Measurements from ENCODE around the gene GNAQ.
"Not testable (repeated sequence)": the region's sequence is repeated elsewhere in the genome, so short reads cannot be mapped to it uniquely, and the experiment has no call there.

Gene GNAQ

DNA sequence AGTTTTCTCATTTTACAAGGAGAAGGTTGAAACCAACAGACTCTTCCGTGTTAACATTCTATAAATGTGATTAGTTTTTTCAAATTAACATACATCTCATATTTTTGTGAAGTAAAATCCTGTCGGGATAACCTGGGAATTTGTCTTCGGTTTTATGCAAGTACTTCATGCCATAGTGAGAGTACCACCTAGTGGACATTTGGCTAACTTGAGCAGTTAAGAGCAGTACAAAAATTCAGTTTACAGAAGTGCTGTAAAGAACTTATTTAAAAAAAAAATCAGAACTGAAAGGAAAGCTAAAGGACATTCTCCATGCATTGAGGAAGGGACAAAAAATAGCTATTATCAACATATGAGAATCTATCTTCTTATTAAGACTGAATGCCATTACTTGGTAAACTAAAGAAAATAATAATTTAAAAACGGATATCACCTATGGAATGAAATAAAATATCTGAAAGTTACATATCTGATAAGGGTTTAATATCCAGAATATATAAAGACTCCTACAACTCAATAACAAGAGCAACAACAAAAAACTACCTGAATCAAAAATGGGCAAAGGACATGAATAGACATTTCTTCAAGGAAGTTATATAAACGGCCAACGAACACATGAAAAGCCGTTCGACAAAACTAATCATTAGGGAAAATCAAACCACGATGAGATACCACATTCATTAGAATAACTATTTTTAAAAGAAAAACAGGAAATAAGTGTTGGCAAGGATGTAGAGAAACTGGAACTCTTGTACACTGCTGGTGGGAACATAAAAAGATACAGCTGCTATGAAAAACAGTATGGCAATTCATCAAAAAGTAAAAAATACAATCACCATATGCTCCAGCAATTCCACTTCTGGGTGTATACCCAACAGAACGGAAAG, 266.5 kb downstream of the GNAQ start:
- DNase-seq, result no peak

DNA sequence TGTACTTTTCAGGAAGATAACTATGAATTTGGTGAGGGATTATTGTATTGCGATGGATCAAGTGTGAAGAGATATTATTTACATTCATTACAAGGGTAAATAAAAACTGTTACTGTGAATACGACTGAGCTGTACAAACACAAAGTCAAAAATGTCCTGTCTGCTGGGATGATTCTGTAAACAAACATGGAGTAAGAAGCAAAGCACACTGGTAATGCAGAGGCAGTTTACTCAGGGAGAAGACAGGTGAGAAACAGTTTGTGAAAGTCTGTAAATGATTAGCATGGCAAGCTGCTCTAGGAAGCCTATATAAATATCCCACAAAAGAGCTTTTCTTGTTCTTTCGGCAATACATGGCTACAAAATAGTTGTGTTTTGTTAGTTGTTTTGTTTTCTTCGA, 268.0 kb downstream of the GNAQ start:
- DNase-seq, result no peak

DNA sequence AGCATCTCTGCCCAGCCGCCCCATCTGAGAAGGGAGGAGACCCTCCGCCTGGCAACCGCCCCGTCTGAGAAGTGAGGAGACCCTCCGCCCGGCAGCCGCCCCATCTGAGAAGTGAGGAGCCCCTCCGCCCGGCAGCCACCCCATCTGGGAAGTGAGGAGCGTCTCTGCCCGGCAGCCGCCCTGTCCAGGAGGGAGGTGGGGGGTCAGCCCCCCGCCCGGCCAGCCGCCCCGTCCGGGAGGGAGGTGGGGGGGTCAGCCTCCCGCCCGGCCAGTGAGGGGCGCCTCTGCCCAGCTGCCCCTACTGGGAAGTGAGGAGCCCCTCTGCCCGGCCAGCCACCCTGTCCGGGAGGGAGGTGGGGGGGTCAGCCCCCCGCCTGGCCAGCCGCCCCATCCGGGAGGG, 270.7 kb downstream of the GNAQ start:
- not testable (repeated sequence) for DNase-seq

DNA sequence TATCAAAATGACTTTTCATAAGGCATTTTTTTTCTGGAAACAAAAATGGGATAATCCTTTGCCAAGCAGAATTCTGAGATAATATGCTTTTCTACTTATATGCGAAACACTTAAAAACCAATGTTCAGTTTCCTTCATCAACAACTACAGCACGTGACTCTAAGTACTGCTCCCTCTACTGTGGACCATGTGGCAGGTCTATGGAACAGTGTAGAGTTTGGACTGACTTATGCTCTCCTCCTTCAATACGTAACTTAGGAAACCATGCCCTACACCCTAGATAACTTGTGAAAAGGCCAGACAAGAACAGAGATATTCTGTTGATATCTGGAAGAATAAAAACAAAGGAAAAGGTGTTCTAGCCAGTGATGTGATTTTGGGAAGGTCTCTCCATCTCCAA, 272.2 kb downstream of the GNAQ start:
- no peak for DNase-seq

DNA sequence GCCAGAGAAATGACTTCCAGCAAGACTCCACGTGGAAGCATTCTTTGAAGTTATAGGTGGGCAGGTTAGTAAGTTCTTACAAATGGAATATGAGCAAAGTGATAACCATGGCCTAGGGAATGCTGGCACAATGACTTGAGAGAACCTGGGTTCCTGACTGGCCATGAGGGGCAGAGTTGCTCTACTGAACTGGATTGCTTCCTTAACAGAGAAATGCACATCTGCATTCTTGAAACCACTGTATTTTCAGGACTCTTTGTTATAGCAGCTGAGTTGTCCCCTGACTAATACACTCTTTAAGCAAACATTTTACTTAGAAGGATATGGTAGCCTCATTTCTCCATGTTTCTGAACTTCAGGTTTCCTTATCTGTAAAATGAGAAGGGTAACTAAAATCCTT, 275.2 kb downstream of the GNAQ start:
- DNase-seq, result no peak

DNA sequence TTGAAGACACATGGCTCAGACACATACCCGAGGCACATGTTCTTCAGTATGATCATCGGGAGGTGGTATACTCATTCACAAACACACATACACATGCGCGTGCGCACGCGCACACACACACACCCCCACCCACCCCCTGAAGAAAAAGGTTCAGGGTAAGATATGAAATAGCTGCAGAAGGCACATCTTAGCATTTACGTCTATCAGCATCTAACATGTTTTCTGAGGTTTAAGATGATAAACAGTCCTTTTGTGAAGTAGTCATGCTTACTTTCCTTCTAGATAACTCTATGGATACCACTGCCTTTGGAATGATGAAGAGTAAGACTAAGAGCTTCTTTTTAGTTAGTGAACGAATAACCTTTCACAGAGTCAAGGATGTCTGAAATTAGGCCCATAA, 278.4 kb downstream of the GNAQ start:
- DNase-seq, result no peak

DNA sequence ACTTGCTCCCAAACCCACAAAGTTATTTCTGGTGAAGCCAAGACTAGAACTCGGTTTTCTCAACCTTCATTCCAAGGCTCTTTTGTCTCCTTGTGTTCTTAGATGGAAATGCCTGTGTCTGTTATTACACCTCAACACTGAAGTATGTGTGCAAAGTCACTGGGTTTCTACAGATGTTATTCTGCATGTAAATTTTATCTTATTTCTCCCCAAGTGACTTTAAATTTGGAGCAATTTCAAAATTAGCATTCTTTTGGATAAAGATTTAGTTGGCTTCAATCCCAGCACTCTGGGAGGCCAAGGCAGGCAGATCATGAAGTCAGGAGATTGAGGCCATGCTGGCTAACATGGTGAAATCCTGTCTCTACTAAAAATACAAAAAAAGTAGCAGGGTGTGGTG, 279.1 kb downstream of the GNAQ start:
- no peak for DNase-seq

DNA sequence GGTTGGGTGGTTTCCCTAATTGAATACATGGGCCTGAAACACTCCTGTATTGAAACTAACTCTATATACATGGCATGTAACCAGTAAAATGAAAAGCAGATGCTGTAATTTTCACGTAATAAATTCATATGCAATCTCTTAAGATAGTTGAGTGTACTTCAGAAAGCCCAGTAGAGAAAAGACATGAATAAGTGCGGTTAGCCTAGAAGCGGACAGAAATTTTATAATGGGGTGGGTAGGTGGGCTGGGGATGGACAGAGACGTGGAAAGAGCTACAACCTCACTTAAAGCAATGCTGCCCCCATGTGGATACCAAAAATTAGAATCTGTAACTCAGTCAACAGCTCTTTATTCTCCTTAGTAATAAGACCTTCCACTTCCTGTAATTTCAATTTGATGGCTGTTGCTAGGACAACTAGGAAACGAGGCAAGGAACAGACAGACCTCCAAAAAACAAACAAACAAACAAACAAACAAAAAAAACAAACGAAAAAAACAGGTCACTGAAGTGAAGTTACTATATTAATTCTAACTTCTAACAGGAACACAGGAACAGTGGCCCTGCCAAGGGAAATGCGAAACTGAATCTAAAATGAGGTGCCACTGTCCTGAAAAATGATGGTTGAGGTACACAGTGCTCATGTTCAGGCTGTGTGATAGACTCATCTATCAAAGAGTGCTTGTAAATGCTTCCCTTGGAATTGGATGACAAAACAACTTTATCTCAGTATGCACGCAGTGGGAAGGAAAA, 280.1 kb downstream of the GNAQ start:
- peak in 1 of 2 donors; percentile 79 for DNase-seq

DNA sequence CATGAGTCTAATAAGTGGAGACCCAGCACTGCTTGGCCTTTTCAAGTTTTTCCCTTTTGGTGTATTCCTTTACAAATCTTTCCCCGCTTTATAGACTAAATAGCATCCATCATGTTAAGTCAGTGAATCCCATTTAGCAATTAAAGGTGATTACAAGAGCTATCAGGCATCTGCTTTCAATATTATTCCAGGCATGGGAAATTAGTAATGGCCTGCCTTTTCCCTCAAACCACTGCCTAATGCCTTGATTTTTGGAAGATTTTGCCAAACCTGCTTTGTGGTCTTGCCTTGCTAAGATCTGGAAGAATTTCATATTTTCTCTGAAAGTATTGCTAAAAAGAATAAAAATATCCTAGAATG, 280.6 kb downstream of the GNAQ start:
- DNase-seq, result no peak

DNA sequence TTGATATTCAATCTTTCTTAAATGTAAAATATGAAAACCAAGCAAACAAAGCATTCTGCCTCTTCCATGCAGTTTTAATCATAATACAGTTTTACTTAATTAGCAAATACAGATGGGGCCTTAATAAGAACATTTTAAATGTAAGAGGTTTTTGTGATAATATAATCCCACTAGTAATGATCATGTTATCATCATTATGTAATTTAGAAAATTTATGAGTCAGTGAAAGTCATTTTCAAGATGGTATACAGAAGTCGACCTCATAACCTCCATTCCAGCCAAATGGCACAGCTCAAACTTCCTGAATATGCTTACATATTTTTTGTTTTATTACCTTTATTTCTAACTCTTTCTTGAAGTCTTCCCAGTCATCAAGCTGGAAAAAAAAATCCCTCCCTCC, 281.3 kb downstream of the GNAQ start:
- no peak for DNase-seq

DNA sequence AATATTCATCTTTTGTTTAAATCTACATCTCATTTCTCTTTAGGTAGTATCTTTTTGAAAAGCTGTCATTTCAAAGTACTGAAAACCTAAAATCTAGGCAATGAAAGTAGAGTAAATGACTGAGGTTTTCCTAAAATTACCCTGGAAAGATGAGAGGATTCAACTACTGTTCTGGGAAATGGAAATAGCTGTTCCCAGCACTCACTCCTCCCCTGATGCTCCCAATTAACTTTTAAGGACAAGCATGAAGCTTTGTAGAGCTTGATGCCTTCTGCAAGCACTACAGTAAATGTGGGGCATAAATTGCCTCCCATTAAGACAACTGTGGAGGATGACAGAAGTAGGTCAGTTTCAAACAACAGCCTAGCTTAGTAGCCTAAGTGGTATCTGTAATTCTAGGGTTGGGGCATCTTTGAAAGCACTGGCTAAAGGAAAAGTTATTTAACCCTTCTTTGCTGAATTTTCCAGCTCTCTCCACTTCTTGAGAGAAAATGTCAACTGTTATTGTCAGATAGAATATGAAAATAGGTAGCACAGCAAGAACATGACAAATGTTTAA, 283.3 kb downstream of the GNAQ start:
- no peak for DNase-seq

DNA sequence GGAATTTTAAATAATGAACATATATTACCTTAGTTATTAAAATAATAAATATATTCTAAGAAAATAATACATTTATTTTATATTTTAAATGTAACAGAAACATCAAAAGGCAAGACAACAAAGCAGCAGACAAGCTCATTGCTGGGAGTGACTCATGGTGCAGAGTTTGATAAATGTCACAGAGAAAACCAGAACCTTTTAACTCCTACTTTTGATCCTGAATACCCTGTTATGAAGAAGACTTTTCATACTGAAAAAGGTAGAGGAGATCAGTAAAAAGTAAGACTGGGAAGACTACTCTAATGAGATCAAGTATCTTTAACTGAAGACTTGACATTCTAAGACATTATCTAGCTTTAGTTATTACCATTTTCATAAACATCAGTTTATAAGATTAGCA, 284.4 kb downstream of the GNAQ start:
- DNase-seq, result no peak

DNA sequence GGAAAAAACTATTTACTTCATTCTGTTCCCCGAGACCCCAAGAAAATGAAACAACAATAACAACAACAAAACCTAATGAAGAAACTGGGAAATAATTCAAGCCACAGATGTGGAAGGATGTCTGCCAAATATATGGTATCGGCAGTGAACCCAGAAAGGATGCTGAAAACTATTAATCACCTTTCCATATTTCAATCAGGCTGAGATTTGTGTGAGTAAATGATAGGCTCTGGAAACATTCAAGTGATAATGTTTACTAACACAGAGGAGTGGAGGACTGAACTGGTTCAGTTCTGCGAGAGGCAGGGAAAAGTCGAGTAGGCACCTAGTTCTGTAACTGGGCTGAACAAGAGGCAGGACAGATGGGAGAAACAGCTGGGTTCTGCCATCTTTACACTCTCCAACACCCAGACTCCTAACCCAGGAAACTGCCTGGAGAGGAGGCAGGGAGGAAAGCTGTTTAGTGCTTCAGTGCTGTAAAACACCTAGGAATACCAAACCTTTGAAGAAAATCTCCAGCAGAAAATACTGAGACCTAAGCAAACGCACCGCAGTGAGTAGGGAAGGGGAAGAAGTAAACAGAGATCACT, 286.7 kb downstream of the GNAQ start:
- DNase-seq, result no peak

DNA sequence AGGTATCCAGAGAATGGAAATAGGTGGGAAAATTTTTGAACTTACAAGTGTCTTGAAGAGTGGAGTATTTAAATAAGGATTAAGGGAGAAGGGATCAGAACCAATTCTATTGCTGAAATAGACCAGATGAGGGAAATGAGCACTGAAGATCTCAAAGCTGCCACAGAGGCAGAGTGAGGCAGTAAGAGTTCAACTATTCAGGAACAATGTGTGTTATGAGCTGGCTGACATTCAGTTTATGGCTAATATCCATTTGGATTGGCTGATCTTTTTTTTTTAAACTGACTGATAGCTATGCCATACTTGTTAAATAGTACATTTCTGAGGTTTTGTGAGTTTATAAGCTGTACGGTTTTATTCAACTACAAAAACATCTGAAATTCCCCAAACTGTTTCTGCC, 288.2 kb downstream of the GNAQ start:
- no peak for DNase-seq

DNA sequence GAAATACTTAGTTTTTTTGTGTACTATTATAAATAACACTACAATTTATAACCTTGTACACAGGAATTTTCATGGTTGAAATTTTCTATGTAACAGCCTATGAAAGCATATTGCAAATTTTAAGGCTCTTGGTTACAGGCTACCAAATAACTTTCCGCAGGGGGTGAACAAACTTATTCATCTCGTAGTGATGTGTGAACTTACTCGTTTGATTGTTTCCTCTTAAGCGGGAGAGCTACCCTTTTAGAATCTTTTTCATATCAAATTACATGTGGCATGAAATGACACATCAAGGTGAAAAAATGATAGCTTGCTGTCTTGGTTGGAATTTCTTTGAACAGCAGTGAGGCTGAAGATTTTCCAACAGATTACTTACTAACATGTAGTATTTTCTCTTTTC, 292.7 kb downstream of the GNAQ start:
- no peak for DNase-seq

DNA sequence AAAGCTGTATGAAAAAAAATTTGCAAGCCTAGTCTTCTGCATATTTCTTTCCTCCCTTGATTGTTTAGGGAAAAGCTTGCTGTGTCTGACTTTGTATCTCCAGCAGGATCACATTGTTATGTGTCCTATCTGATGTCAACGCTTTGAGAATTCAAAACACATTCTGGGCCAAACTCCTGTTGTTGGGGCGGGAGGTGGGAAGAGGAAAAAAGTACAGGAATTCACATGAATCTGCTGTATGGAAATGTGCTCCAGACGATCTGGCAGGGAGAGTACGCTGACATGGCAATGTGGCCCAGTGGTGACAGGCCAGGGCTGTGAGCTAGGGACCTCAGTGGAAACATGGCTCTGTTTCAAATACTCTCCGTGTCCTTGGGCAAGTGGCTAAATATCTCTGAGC, 296.1 kb downstream of the GNAQ start:
- peak in 1 of 2 donors; percentile 36 for DNase-seq

DNA sequence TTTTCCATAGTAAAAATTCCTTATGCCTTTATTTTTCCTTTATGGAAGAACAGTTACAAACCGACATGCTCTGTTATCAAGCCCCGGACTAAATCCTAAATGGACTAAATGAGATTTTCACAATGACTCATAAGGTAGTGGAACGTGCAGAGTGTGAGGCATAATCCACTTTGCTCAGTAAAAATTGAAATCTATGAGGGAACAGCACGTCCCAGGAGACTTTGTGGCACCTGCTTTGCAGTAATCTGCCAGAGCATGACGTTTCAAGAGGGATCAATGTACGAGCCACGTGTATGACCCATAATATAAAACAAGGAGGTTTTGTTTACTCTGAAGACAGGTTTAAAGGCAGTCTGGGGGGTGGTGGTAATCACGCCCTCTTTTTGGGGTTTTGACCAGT, 299.7 kb downstream of the GNAQ start:
- no peak for DNase-seq

DNA sequence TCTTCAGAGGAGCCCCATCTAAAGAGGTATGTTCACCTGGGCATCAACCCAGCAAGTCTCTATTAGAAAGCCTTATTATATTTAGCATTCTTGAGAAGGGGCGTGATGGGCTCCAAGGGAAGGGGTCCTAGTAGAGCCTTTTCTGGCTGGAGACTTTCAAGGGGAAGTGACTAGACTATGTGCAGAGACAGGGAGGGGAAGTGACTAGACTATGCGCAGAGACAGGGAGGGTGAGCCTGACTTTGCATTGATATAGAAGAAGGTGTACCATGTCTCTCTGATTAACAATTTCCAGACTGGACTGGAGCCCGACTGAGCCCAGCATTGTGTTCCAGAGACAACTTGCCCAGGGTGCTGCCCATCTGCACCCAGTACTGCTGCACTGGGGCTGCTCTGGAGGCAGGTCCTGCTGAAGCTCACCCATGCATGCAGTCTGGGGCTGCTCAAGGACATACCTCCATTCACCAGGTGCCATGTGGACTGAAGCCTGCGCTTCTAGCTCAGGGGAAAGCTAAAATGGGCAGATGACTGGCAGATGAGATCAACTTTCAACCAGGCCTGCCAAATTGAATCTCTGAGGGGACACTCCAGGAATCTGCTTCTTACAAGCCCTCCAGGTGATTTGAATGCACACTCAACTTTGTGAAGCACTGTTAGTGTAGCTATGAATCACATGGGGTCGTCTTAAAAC, 300.5 kb downstream of the GNAQ start:
- no peak for DNase-seq

DNA sequence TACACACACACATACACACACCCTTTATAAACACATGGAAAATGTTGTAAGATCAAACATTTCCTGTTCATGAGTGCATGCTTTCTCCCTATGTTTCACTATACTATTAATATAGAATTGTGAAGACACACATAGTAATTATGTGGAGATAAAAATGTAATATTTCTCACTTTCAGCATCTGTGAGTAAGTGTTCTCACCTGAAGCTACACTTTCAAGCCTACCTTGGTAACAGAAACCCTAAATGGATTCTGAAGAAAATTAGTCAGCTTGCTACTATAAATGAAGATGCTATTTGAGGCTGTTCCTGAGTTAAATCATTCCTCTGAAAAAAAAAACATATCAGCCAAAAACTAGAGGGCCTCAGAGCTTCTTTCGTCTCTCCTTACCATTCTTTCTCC, 302.4 kb downstream of the GNAQ start:
- DNase-seq, result peak in 1 of 2 donors; percentile 22

DNA sequence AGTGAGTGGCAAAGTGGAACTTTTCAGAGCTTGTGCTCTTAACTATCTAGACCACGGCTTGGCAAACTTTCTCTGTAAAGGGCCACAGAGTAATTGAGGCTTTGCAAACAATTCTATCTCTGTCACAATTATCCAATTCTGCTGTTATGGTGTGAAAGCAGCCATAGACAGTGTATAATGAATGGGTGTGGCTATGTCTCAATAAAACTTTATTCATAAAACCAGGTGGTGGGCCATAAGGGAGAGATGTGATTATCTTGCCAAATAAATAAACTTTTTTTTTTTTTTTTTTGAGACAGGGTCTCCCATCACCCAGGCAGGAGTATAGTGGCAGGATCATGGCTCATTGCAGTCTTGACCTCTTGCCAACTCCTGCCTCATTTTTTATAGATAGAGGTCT, 304.8 kb downstream of the GNAQ start:
- no peak for DNase-seq

DNA sequence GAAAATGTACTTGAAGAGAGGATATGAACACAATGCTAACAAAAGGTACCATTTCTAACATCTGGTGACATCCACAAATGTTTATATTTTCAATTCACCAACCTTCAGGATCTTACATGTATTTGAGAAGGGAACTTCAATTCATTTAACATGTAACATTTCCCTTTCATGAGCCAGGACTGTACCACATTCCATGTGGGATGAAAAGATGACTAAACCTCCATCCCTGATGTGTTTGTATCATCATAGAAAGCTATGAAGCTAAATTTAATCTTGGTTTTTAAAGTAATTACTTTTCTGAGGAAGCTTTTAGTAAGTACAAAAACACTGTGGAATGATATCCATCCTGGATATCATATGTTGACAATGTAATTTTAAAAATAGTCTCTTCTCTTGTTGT, 305.3 kb downstream of the GNAQ start:
- no peak for DNase-seq

DNA sequence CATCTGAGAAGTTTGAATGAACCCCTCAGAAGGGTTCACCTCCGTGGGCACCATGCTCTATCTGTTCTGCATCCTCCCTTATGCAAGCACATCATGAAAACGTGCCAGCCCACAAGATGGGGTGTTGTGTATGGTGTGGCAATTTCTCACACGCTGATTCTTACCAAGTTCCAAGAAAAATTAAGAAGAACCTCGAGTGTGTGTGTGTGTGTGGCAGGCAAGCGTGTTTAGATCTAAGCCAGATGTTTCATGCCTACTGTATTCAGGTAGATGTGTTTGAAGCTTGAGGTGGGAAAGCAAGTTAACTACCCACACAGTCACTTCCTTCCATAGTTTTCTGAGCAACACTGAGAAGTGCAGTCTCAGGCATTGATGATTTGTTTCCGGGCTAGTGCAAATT, 305.8 kb downstream of the GNAQ start:
- DNase-seq, result no peak

DNA sequence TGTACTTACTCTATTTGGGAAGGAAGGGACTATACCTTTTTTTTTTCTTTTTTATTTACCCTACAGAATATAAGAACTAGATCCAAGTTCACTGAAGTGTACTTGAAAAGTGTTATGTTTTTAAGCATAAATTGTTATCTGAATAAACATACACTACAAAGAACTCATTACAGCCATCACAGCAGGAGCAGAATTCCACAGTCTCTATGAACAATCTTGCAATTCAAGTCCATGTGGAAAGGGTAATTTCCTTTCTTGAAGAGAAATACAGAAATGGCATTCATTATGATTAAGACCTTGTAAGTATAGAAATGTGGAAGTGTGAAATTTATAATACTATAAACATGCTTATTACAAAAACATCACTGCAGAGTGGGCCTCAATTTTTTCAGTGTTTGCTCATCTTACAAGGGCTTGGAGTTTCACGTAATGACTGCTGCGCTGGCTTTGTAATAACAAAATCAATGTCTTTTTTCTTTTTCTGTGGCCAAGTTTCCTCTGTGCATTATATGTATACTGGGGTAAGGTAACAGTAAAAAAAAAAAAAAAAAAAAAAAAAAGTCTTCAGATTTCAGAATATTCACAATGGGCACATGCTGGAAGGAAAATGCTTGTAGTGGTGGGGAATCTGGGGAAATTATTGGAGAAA, 306.4 kb downstream of the GNAQ start:
- no peak for DNase-seq

Measured in hippocampal formation (tissue), 2 donors.